ENCODE data around the gene KAT8. TPM values are rescaled to one million over a fixed set of nuclear protein-coding genes. Genes with fewer than 3 reads are reported as not detected.

Gene KAT8
- total and polyA plus RNA-seq, 9 of the 15 experiments (the other 6 are each of a cell fraction or from before 2014, with no cell fraction given), result 10.0 to 98.5 (median 76.4) TPM

DNA sequence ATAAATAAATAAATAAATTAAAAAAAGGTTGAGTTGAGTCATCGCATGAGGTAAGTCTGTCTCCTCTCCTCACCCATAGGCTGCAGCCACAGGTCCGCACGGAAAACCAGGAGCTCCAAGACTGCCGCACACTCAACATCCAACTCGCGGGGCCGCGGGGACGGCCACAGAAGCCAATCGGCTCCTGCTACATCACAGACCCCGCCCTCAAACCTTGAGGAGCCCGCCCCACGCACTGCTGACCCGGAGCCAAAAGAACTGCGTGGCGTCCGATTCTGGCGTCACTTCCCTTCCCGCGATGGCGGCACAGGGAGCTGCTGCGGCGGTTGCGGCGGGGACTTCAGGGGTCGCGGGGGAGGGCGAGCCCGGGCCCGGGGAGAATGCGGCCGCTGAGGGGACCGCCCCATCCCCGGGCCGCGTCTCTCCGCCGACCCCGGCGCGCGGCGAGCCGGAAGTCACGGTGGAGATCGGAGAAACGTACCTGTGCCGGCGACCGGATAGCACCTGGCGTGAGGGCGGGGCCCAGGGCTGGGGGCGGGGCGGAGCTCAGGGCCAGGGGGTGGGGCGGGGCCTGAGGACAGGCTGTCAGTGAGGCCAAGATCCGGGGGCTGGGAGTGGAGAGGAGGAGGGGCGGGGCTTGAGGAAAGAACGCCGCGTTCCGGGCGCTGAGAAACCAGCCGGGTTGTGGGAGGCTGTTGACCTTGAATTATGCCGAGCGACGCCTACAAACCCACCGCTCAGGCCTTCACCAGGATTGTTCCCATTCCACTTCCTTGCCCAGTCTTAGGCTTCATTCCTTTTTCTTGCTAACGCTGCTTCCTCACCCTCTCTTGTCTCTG is at the start of gene KAT8 (continued):
- TF ChIP-seq PKNOX1 (IDR thresholded peaks at IDR 0.05) (peak; percentile 61; the same call in 1 of the 2 replicates), STAT5A (IDR thresholded peaks at IDR 0.05; ENCODE audit: borderline replicate concordance, low read length) (no peak), XRCC4 (IDR thresholded peaks at IDR 0.05; ENCODE audit: extremely low read depth, insufficient read depth, insufficient read length) (no peak), TRIM24 (IDR thresholded peaks at IDR 0.05) (no peak), ZNF197 (CRISPR knock-in tag; IDR thresholded peaks at IDR 0.05; ENCODE audit: low read depth) (peak; percentile 57; the same call in 1 of the 2 replicates), SMARCC2 (IDR thresholded peaks at IDR 0.05; ENCODE audit: low read depth) (no peak)

DNA sequence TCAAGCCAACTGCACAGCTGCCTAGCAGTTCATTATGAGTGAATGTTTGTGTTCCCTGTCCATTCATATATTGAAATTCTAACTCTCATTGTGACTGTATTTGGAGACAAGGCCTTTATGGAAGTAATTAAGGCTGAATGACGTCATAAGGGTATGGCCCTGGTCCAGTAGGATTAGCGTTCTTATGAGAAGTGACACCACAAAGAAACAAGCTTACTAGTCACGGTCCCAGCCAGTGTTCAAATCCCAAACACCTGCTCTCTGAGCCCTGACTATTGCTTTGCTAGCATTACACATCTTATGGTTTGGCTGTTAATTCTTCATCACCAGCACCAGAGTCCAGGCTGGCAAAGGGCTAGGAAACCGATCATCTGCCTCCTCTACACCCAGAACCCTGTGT is 45.6 kb upstream of the KAT8 start:
- FAIRE-seq (no peak), ATAC-seq (no peak), DNase-seq (ENCODE audit: extremely low read depth in 1 of 4, low spot score in 3 of 4) (peak in 2 of 4 experiments; percentile 31 to 35)
- Histone ChIP-seq H3K4me3 (peak overlapping the region; percentile 79), H2AFZ (ENCODE audit: low read depth, low read length) (peak overlapping the region; percentile 95; the same call in 1 of the 2 replicates), H3K79me2 (ENCODE audit: control insufficient read depth, insufficient read depth, low read length) (peaks cover 70% of the 10 kb centered on the region), H3K4me1 (replicated peaks in 1 of 2; ENCODE audit: control insufficient read depth in 2 of 2, insufficient read depth in 2 of 2, low read length in 2 of 2) (peaks cover 11 to 15% of the 10 kb centered on the region in 2 experiments; a peak in 4 of 5 replicates), H4K20me1 (replicated peaks; ENCODE audit: control insufficient read depth, insufficient read depth, low read length) (no peaks in the 10 kb centered on the region; the same call in 1 of the 2 replicates), H3K9me3 (replicated peaks; ENCODE audit: control insufficient read depth, insufficient read depth, low read depth, low read length) (no peaks in the 10 kb centered on the region), H3K9ac (ENCODE audit: insufficient read depth in 1 of 2, low read depth in 2 of 2, low read length in 2 of 2) (peak overlapping the region; percentile 86 to 94; a peak in 3 of 4 replicates), H3K27ac (ENCODE audit: extremely low read depth, low read depth, low read length) (peak overlapping the region; percentile 88), H3K27me3 (ENCODE audit: control insufficient read depth in 2 of 2, insufficient read depth in 2 of 2, low read length in 2 of 2) (no peaks in the 10 kb centered on the region), H3K4me2 (ENCODE audit: insufficient read depth, low read length) (peak overlapping the region; percentile 97), H3K36me3 (ENCODE audit: control insufficient read depth, insufficient read depth, low read length) (peaks cover 13% of the 10 kb centered on the region; the same call in 2 of the 3 replicates), H3K9me1 (ENCODE audit: control insufficient read depth, insufficient read depth, low read length) (no peaks in the 10 kb centered on the region)
- POLR2A ChIA-PET, result interaction anchor here (0.6 to 3.0 kb wide), 3 partner anchors 10 to 108 kb away, joined by 3 to 21 read pairs (median 11); partner anchors contain the start of gene FUS
- CTCF ChIA-PET (ENCODE audit: low intra/inter-chr PET ratio), result no interaction called here
- in situ Hi-C loops (cut with MboI), result no loop called here
- no TSS peak for BruUV-seq (replicated peaks)
- intact Hi-C loops (cut with micrococcal nuclease), result loop anchor here (1.0 to 5.0 kb wide), 2 partner anchors 39 to 80 kb away; partner anchors contain the start of gene STX4
- WGBS (ENCODE audit: insufficient coverage, low coverage, missing lambda C conversion rate), result 12% methylated on average over 4 of the region's 4 CpGs
- TF ChIP-seq ZFPM2 (CRISPR knock-in tag; IDR thresholded peaks at IDR 0.05) (no peak), CBFB (CRISPR knock-in tag; IDR thresholded peaks at IDR 0.05) (no peak), TARDBP (IDR thresholded peaks at IDR 0.05) (no peak), ZBTB1 (CRISPR knock-in tag; IDR thresholded peaks at IDR 0.05; ENCODE audit: borderline replicate concordance, low read depth) (0 out of 2 replicates have a peak, but pooled peaks have one; percentile 33), DPF2 (IDR thresholded peaks at IDR 0.05) (no peak), KAT7 (CRISPR knock-in tag; IDR thresholded peaks at IDR 0.05; ENCODE audit: borderline replicate concordance) (0 out of 2 replicates have a peak, but pooled peaks have one; percentile 42), GATAD2B (IDR thresholded peaks at IDR 0.05; ENCODE audit: borderline replicate concordance) (no peak), JUND (IDR thresholded peaks at IDR 0.05; ENCODE audit: borderline replicate concordance, low read depth, low read length) (peak; percentile 42; the same call in 1 of the 2 replicates), JUND (tag; IDR thresholded peaks at IDR 0.05; ENCODE audit: borderline replicate concordance, low read depth, low read length) (peak; percentile 14; the same call in 1 of the 3 replicates), ZNF41 (CRISPR knock-in tag; conservative IDR thresholded peaks at IDR 0.05) (no peak)
- TF ChIP-seq, protein P1, sequence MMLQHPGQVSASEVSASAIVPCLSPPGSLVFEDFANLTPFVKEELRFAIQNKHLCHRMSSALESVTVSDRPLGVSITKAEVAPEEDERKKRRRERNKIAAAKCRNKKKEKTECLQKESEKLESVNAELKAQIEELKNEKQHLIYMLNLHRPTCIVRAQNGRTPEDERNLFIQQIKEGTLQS (IDR thresholded peaks at IDR 0.05), result peak; percentile 88
- TF ChIP-seq, protein P1 (CRISPR knock-in tag; conservative IDR thresholded peaks at IDR 0.05), result no peak
